CD4-positive, alpha-beta T cell treated with Interleukin-15 for 1 hour (primary cell): ENCODE measurements around the gene CNP.
"Not testable (repeated sequence)": the region's sequence is repeated elsewhere in the genome, so short reads cannot be mapped to it uniquely, and the experiment has no call there.

Experiments used
- DNase-seq: peaks from one replicate; pipeline ENCODE4 v3.0.0-alpha.2; 2020

CNP gene

GRCh38 chr17:41966463-41967140 lies at the start of gene CNP:
TSS of gene CNP (plus strand) at chr17:41966795. CDS start at chr17:41966885, 90 bp downstream.
- DNase-seq: peak; percentile 90

- no peak for DNase-seq
Observed at GRCh38 chr17:41917192-41917591, 49.4 kb upstream of the CNP start.

GRCh38 chr17:41917679-41918313 lies 48.8 kb upstream of the CNP start:
- no peak for DNase-seq

GRCh38 chr17:41918314-41919164 lies 48.1 kb upstream of the CNP start, which contains the start of gene ACLY:
TSS of gene ACLY (minus strand) at chr17:41918951. CDS start at chr17:41913873, 5,078 bp downstream.
- DNase-seq: peak; percentile 95

GRCh38 chr17:41919165-41919817 lies 47.3 kb upstream of the CNP start:
- no peak for DNase-seq

GRCh38 chr17:41919840-41920579 lies 46.6 kb upstream of the CNP start:
- DNase-seq: no peak

GRCh38 chr17:41920580-41920955 lies 46.0 kb upstream of the CNP start:
- no peak for DNase-seq

- no peak for DNase-seq
Observed at GRCh38 chr17:41925991-41926590, 40.5 kb upstream of the CNP start.

GRCh38 chr17:41928693-41929251 lies 37.8 kb upstream of the CNP start:
- DNase-seq: no peak

GRCh38 chr17:41930009-41930832 lies 36.4 kb upstream of the CNP start, which contains the start of gene ODAD4:
TSS of gene ODAD4 (plus strand) at chr17:41930617. CDS start at chr17:41930724, 107 bp downstream.
- peak; percentile 97 for DNase-seq

GRCh38 chr17:41930833-41931156 lies 35.8 kb upstream of the CNP start:
- not testable (repeated sequence) for DNase-seq

GRCh38 chr17:41931715-41932114 lies 34.9 kb upstream of the CNP start:
- DNase-seq: not testable (repeated sequence)

- DNase-seq: no peak
Observed at GRCh38 chr17:41932816-41933389, 33.7 kb upstream of the CNP start.

- no peak for DNase-seq
Observed at GRCh38 chr17:41935641-41936040, 31.0 kb upstream of the CNP start.

- DNase-seq: no peak
Observed at GRCh38 chr17:41937970-41938954, 28.3 kb upstream of the CNP start.

- DNase-seq: no peak
Observed at GRCh38 chr17:41939044-41939692, 27.4 kb upstream of the CNP start.

GRCh38 chr17:41939693-41940090 lies 26.9 kb upstream of the CNP start:
- no peak for DNase-seq

- DNase-seq: no peak
Observed at GRCh38 chr17:41941168-41941567, 25.4 kb upstream of the CNP start.
